WERI-Rb-1 (cell line): ENCODE results near the gene PTPN2.
A peak's percentile ranks its signal among the peaks of the same experiment; 100 is the strongest.

Source experiments
- DNase-seq: peaks from one replicate; pipeline ENCODE4 v3.0.0-alpha.2; 2020
- H3K27ac ChIP-seq: fragments of 250-450 bp; sonication (Bioruptor Pico); 2 replicates; pipeline ENCODE4 v1.5.1; 2020; ENCODE audit warnings: mild to moderate bottlenecking, moderate library complexity
- H3K27me3 ChIP-seq: fragments of 250-450 bp; sonication (Bioruptor Pico); 2 replicates; pipeline ENCODE4 v1.5.1; 2021; ENCODE audit warnings: mild to moderate bottlenecking, low read depth, moderate library complexity; ENCODE audit not compliant: insufficient read depth, severe bottlenecking
- H3K36me3 ChIP-seq: fragments of 250-450 bp; sonication (Bioruptor Pico); 2 replicates; pipeline ENCODE4 v1.5.1; 2020; ENCODE audit warnings: mild to moderate bottlenecking, moderate library complexity
- H3K4me3 ChIP-seq: 2 replicates; pipeline ENCODE4 v1.5.1; 2011; ENCODE audit warnings: low read depth, mild to moderate bottlenecking, control low read depth, low read length
- H3K9me3 ChIP-seq: fragments of 250-450 bp; sonication (Bioruptor Pico); 2 replicates; pipeline ENCODE4 v1.5.1; 2021; ENCODE audit warnings: mild to moderate bottlenecking, moderate library complexity; ENCODE audit not compliant: severe bottlenecking
- TF ChIP-seq, protein P1 (sequence below): IDR thresholded peaks from 2 replicates; pipeline ENCODE4 v1.5.1; 2011; ENCODE audit warnings: low read depth, mild to moderate bottlenecking, control low read depth, inconsistent platforms, low read length

Gene PTPN2

DNA sequence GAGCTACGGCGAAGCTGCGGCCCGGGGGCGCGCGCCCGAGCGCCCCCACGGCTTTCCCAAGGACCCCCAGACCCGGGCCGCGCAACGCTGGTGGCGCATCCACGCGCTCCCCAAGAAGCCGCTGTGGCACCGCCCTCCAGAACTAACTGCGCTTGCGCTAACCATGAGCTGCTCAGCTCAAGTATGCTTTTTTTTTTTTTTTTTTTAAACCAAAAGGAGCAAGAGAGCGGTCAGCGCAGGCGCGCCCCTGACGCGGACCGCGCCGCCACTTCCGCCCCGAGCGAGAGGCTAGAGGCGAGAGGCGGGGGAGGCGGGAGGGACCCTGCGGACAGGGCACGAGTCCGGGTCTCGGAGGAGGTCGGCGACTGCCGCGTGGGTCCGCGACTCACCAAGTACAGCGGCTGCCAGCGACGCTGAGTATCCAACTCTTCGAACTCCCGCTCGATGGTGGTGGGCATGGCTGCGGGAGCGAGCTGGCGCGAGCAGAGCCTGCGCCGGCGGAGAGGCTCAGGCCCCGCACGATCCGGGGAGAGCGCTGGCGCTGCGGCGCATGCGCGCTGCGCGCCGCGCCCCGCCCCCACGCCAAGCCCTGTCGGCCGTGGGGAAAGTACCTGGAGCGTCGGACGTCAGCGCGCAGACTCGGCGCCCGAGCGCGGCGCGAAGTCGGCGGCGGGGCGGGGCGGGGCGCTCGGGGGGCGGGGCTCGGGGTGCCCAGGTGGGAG lies at the start of gene PTPN2:
Gene PTPN2 (minus strand): TSS at position 554 of the 722 bp plus-strand sequence. CDS start 96 bp downstream, at position 458.
- peak; percentile 95 for DNase-seq
- Histone ChIP-seq H3K9me3 (no peaks in the 10 kb centered on the region), H3K27me3 (no peaks in the 10 kb centered on the region), H3K27ac (peak within 1 kb of the TSS; percentile 98), H3K4me3 (peak within 1 kb of the TSS; percentile 72), H3K36me3 (no peaks in the 10 kb centered on the region)
- TF ChIP-seq, protein P1, sequence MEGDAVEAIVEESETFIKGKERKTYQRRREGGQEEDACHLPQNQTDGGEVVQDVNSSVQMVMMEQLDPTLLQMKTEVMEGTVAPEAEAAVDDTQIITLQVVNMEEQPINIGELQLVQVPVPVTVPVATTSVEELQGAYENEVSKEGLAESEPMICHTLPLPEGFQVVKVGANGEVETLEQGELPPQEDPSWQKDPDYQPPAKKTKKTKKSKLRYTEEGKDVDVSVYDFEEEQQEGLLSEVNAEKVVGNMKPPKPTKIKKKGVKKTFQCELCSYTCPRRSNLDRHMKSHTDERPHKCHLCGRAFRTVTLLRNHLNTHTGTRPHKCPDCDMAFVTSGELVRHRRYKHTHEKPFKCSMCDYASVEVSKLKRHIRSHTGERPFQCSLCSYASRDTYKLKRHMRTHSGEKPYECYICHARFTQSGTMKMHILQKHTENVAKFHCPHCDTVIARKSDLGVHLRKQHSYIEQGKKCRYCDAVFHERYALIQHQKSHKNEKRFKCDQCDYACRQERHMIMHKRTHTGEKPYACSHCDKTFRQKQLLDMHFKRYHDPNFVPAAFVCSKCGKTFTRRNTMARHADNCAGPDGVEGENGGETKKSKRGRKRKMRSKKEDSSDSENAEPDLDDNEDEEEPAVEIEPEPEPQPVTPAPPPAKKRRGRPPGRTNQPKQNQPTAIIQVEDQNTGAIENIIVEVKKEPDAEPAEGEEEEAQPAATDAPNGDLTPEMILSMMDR = no peak

DNA sequence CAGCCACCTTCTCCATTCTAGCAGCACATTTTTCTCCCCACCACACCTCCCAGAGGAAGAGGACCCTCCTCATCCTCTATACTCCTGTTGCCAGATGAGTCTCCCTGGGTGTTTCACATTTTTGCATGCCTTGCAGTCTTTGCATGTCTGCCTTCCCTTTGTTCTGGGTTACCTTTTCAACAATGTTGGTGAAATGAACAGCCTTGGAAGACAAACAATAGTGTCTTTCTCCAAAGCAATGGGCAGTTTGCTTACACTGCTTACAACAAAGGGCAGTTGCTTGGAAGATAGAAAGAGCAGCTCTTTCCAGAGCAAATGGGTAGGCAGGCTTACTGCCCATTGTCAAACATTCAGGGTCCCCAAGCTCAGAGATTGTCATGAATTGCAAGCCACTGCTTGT lies 49.3 kb upstream of the PTPN2 start:
- TF ChIP-seq, protein P1 = no peak
- no peaks in the 10 kb centered on the region for H3K27me3 ChIP-seq

DNA sequence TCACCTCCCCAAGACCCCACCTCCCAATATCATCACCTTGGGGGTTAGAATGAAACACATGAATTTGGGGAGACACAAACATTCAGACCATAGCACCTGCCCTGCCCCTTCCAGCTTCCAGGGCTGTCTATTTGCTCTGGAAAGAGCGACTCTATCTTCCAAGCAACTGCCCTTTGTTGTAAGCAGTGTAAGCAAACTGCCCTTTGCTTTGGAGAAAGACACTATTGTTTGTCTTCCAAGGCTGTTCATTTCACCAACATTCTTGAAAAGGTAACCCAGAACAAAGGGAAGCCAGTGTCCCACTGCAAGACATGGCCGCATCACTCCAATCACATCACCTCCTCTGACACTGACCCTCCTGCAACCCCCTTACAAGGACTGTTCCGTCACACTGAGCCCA lies 46.9 kb upstream of the PTPN2 start:
- DNase-seq = no peak
- no peak overlapping the region for H3K27ac ChIP-seq
- no peak overlapping the region for H3K4me3 ChIP-seq
- no peaks in the 10 kb centered on the region for H3K9me3 ChIP-seq
- no peaks in the 10 kb centered on the region for H3K36me3 ChIP-seq
- H3K27me3 ChIP-seq = no peaks in the 10 kb centered on the region
- TF ChIP-seq, protein P1 = no peak

More for the DNA sequence above, 49.3 kb upstream of the PTPN2 start:
- Histone ChIP-seq H3K9me3 (no peaks in the 10 kb centered on the region), H3K27ac (no peak overlapping the region), H3K4me3 (no peak overlapping the region), H3K36me3 (no peaks in the 10 kb centered on the region)
- DNase-seq = no peak

DNA sequence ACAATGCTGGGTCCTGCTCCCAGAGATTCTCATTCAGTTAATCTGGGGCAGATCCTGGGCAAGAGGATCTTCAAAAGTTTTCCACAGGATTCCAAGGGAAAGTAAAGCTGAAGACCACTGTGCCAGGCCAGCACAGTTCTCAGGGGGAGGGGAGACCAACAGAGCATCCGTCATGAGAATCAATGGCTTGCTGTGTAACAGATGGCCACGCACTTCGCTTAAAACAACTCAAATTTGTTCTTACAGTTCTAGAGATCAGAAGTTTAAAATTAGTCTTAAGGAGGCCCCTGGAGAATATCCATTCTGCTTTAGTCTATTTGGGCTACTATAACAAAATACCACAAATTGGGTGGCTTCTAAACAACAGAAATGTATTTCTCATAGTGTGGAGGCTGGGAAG lies 46.3 kb upstream of the PTPN2 start:
- Histone ChIP-seq H3K9me3 (no peaks in the 10 kb centered on the region), H3K27me3 (no peaks in the 10 kb centered on the region), H3K4me3 (no peak overlapping the region), H3K36me3 (no peaks in the 10 kb centered on the region), H3K27ac (no peak overlapping the region)
- DNase-seq = no peak
- TF ChIP-seq, protein P1 = no peak

DNA sequence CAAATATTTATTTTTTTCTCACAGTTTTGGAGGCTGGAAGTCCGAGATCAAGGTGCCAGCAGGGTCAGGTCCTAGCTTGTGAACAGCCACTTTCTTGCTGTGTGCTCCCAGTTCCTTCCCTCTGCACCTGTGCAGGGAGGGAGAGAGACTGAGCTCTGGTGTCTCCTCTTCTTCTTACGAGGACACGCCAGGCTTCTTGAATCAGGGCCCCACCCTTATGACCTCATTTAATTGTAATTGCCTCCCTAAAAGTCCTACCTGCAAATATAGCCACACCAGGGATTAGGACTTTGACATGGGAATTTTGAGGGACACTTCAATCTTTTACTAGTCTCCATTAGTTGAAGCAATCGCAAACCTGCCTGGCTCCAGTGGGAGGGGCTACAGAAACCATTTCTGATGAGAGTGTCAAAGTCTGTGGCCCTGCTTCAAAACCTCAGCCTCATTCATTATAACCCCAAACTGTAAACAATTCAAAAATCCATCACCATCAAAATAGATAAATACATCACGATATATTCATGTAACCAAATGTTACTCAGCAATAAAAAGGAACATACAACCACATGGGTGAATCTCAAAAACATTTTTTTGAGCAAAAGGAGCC lies 45.5 kb upstream of the PTPN2 start:
- Histone ChIP-seq H3K27ac (no peak overlapping the region), H3K9me3 (no peaks in the 10 kb centered on the region), H3K4me3 (no peak overlapping the region), H3K36me3 (no peaks in the 10 kb centered on the region), H3K27me3 (no peaks in the 10 kb centered on the region)
- DNase-seq = no peak
- TF ChIP-seq, protein P1 = no peak
